ENCODE data around the gene CD47. TPM values are rescaled to one million over a fixed set of nuclear protein-coding genes. Genes with fewer than 3 reads are reported as not detected.

CD47 gene
- total and polyA plus RNA-seq, 2 of the 13 experiments (the other 11 are each of a cell fraction or from before 2014, with no cell fraction given): 3.3 to 6.5 TPM

GRCh38 chr3:108013141-108014055 lies 77.4 kb downstream of the CD47 start:
- Histone ChIP-seq H2AFZ (ENCODE audit: low read length) (no peak overlapping the region), H3K27ac (ENCODE audit: extremely low read length, insufficient read depth, low read length) (no peak overlapping the region), H3K4me2 (ENCODE audit: low read depth, low read length) (no peak overlapping the region), H4K20me1 (ENCODE audit: insufficient read depth, low read length) (no peaks in the 10 kb centered on the region), H3K27me3 (ENCODE audit: control insufficient read depth in 1 of 2, insufficient read depth in 2 of 2, low read length in 2 of 2) (peaks cover 0 to 3% of the 10 kb centered on the region in 2 experiments; a peak in 1 of 5 replicates), H3K4me1 (ENCODE audit: insufficient read depth, low read length) (no peaks in the 10 kb centered on the region), H3K79me2 (ENCODE audit: insufficient read depth, low read length) (no peaks in the 10 kb centered on the region), H3K9me3 (ENCODE audit: low read length) (no peaks in the 10 kb centered on the region), H3K36me3 (replicated peaks in 1 of 2; ENCODE audit: control insufficient read depth in 1 of 2, insufficient read depth in 2 of 2, low read length in 2 of 2) (no peaks in the 10 kb centered on the region), H3K9ac (ENCODE audit: insufficient read depth, low read depth, low read length) (no peak overlapping the region), H3K4me3 (replicated peaks in 1 of 3; ENCODE audit: insufficient read depth in 1 of 3, low read depth in 2 of 3, low read length in 3 of 3) (no peak overlapping the region)
- FAIRE-seq: no peak
- in situ Hi-C loops (cut with HindIII; ENCODE audit: extremely low pct_ligation_motif_present, low pct_unique_long_range_greater_than_20kb): no loop called here
- CTCF ChIA-PET (ENCODE audit: low intra/inter-chr PET ratio, low total read pairs): no interaction called here
- POLR2A ChIA-PET: no interaction called here
- WGBS (ENCODE audit: low lambda C conversion rate): 34% methylated on average over 8 of the region's 8 CpGs
- no peak for ATAC-seq
- TF ChIP-seq ZBTB49 (CRISPR knock-in tag; IDR thresholded peaks at IDR 0.05; ENCODE audit: borderline replicate concordance) (no peak), ZSCAN30 (CRISPR knock-in tag; IDR thresholded peaks at IDR 0.05) (no peak), HOXA7 (CRISPR knock-in tag; IDR thresholded peaks at IDR 0.05) (no peak), ZNF460 (CRISPR knock-in tag; IDR thresholded peaks at IDR 0.05; ENCODE audit: borderline replicate concordance) (no peak), PTBP1 (IDR thresholded peaks at IDR 0.05; ENCODE audit: low read depth, low read length, poor library complexity, severe bottlenecking) (no peak), DR1 (CRISPR knock-in tag; IDR thresholded peaks at IDR 0.05) (no peak), RARA (CRISPR knock-in tag; IDR thresholded peaks at IDR 0.05) (no peak), CEBPG (CRISPR knock-in tag; IDR thresholded peaks at IDR 0.05) (no peak), ZNF329 (CRISPR knock-in tag; IDR thresholded peaks at IDR 0.05; ENCODE audit: low read depth) (no peak), ZNF446 (CRISPR knock-in tag; IDR thresholded peaks at IDR 0.05) (no peak), MLX (CRISPR knock-in tag; IDR thresholded peaks at IDR 0.05) (no peak), PITX1 (CRISPR knock-in tag; IDR thresholded peaks at IDR 0.05) (no peak), ZNF326 (CRISPR knock-in tag; IDR thresholded peaks at IDR 0.05; ENCODE audit: borderline replicate concordance) (no peak), PHB2 (IDR thresholded peaks at IDR 0.05; ENCODE audit: partially characterized antibody) (no peak)
- no peak for DNase-seq (ENCODE audit: low spot score)
- no TSS peak for BruUV-seq (replicated peaks)
- intact Hi-C loops (cut with micrococcal nuclease; ENCODE audit: unreplicated experiment): no loop called here
